Lung (tissue), 12 donors: ENCODE data around the gene NHSL1. TPM values are rescaled to one million over a fixed set of nuclear protein-coding genes. Genes with fewer than 3 reads are reported as not detected.

Source experiments
- ATAC-seq: fragments of 200-7000 bp; cut with Tn5 transposase; one replicate; pipeline ENCODE4 v1.9.1; 2020; ENCODE audit warnings: moderate number of reproducible peaks; ENCODE audit not compliant: insufficient read depth, low FRiP score
- DNase-seq, 3 donors: peaks; one replicate each; pipeline ENCODE4 v3.0.0-alpha.2; 2013 to 2017
- H3K27ac ChIP-seq, 2 donors: one replicate each; pipeline ENCODE4 v1.5.1; 2013; ENCODE audit warnings: mild to moderate bottlenecking in 2 of 2, moderate library complexity in 2 of 2, control low read depth in 1 of 2, inconsistent platforms in 1 of 2, low read depth in 1 of 2, low read length in 1 of 2
- H3K27me3 ChIP-seq, 3 donors: one replicate each; pipeline ENCODE4 v1.5.1; 2013; ENCODE audit warnings: low read length in 2 of 3; ENCODE audit not compliant: control insufficient read depth in 3 of 3, insufficient read depth in 3 of 3
- H3K36me3 ChIP-seq, 4 donors: one replicate each; pipeline ENCODE4 v1.5.1; 2013; ENCODE audit warnings: low read length in 4 of 4, mild to moderate bottlenecking in 1 of 4, moderate library complexity in 1 of 4; ENCODE audit not compliant: control insufficient read depth in 4 of 4, insufficient read depth in 4 of 4
- H3K4me1 ChIP-seq, 5 donors: one replicate each; pipeline ENCODE4 v1.5.1; 2013; ENCODE audit warnings: low read length in 5 of 5, mild to moderate bottlenecking in 2 of 5, moderate library complexity in 1 of 5; ENCODE audit not compliant: control insufficient read depth in 5 of 5, insufficient read depth in 5 of 5
- H3K4me3 ChIP-seq: one replicate; pipeline ENCODE4 v1.5.1; 2013; ENCODE audit warnings: mild to moderate bottlenecking, control low read depth, moderate library complexity
- H3K9ac ChIP-seq, 2 donors: one replicate each; pipeline ENCODE4 v1.5.1; 2013; ENCODE audit warnings: low read length in 2 of 2, control low read depth in 1 of 2; ENCODE audit not compliant: insufficient read depth in 1 of 2
- H3K9me3 ChIP-seq, 4 donors: one replicate each; pipeline ENCODE4 v1.5.1; 2013; ENCODE audit warnings: low read length in 3 of 4, mild to moderate bottlenecking in 1 of 4, moderate library complexity in 1 of 4; ENCODE audit not compliant: control insufficient read depth in 4 of 4, insufficient read depth in 3 of 4
- WGBS, 2 donors: extraction: QIAGEN DNeasy Blood & Tissue Kit; methylation state at CpG; one replicate each; pipeline ENCODE4 v1.1.7; 2013; 5-methylcytosine and 5-hydroxymethylcytosine counted together
- polyA plus RNA-seq, 2 donors: library from polyadenylated mRNA; stranded (reverse); fragments of 200-250 nt; gene quantifications; one replicate each; pipeline ENCODE4 v1.2.1, GENCODE V29; 2013
- total RNA-seq, 2 donors: library from RNA; depleted of rRNA in 1 of 2; stranded (reverse); fragments of >200 nt in 1 of 2; gene quantifications; one replicate each; pipeline ENCODE4 v1.2.1, GENCODE V29; 2014 to 2021
- TF ChIP-seq, protein P1 (sequence below): IDR thresholded peaks from 2 replicates; pipeline ENCODE4 v1.5.1; 2012; ENCODE audit warnings: mild to moderate bottlenecking; ENCODE audit errors: control extremely low read depth, extremely low read depth
- donor health status: control.
- donor health status: control.
- donor health status: Bipolar disorder and iron deficiency.
- donor health status: healthy.
- donor health status: DM: yes; HTN: yes; CAD: no.

The NHSL1 gene
- total and polyA plus RNA-seq, 4 donors, result 5.2 to 53.7 (median 30.4) TPM

- TF ChIP-seq, protein P1, sequence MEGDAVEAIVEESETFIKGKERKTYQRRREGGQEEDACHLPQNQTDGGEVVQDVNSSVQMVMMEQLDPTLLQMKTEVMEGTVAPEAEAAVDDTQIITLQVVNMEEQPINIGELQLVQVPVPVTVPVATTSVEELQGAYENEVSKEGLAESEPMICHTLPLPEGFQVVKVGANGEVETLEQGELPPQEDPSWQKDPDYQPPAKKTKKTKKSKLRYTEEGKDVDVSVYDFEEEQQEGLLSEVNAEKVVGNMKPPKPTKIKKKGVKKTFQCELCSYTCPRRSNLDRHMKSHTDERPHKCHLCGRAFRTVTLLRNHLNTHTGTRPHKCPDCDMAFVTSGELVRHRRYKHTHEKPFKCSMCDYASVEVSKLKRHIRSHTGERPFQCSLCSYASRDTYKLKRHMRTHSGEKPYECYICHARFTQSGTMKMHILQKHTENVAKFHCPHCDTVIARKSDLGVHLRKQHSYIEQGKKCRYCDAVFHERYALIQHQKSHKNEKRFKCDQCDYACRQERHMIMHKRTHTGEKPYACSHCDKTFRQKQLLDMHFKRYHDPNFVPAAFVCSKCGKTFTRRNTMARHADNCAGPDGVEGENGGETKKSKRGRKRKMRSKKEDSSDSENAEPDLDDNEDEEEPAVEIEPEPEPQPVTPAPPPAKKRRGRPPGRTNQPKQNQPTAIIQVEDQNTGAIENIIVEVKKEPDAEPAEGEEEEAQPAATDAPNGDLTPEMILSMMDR, result no peak
- DNase-seq, result no peak
- Histone ChIP-seq H3K4me3 (no peak overlapping the region), H3K36me3 (peaks cover 0 to 4% (median 0%) of the 10 kb centered on the region in 4 donors), H3K4me1 (peaks cover 0 to 4% (median 0%) of the 10 kb centered on the region in 5 donors), H3K27ac (no peak overlapping the region), H3K9ac (no peak overlapping the region), H3K27me3 (no peaks in the 10 kb centered on the region), H3K9me3 (no peaks in the 10 kb centered on the region)
- ATAC-seq, result no peak
Measured at GRCh38 chr6:138476116-138476515, 23.2 kb downstream of the NHSL1 start.

- 96% methylated on average over 9 of the region's 9 CpGs for WGBS, 2 donors
- Histone ChIP-seq H3K36me3 (peaks cover 0 to 7% (median 3%) of the 10 kb centered on the region in 4 donors), H3K4me1 (peaks cover 0 to 1% (median 0%) of the 10 kb centered on the region in 5 donors), H3K9me3 (no peaks in the 10 kb centered on the region), H3K27ac (no peak overlapping the region), H3K27me3 (no peaks in the 10 kb centered on the region), H3K4me3 (no peak overlapping the region), H3K9ac (no peak overlapping the region)
- TF ChIP-seq, protein P1, result no peak
- DNase-seq (no peak), ATAC-seq (no peak)
Measured at GRCh38 chr6:138473144-138473543, 26.1 kb downstream of the NHSL1 start.

GRCh38 chr6:138468320-138469015 lies 30.8 kb downstream of the NHSL1 start:
- DNase-seq (no peak), ATAC-seq (no peak)
- WGBS, 2 donors, result 94 to 95% methylated on average over 9 of the region's 9 CpGs
- no peak overlapping the region for H3K27ac ChIP-seq
- H3K4me1 ChIP-seq, result no peaks in the 10 kb centered on the region
- TF ChIP-seq, protein P1, result no peak
- no peak overlapping the region for H3K9ac ChIP-seq
- no peak overlapping the region for H3K4me3 ChIP-seq
- no peaks in the 10 kb centered on the region for H3K27me3 ChIP-seq
- peaks cover 0 to 13% (median 7%) of the 10 kb centered on the region in 4 donors for H3K36me3 ChIP-seq
- H3K9me3 ChIP-seq, result no peaks in the 10 kb centered on the region

- Histone ChIP-seq H3K27ac (no peak overlapping the region), H3K27me3 (no peaks in the 10 kb centered on the region), H3K36me3 (peaks cover under 1 to 15% (median 8%) of the 10 kb centered on the region in 4 donors), H3K9me3 (no peaks in the 10 kb centered on the region), H3K4me1 (no peaks in the 10 kb centered on the region), H3K9ac (no peak overlapping the region), H3K4me3 (no peak overlapping the region)
- ATAC-seq (no peak), DNase-seq (no peak)
- TF ChIP-seq, protein P1, result no peak
Measured at GRCh38 chr6:138467901-138468300, 31.4 kb downstream of the NHSL1 start.
